Inflammatory macrophage treated with lipopolysaccharide for 4 hours (primary cell): Measurements from ENCODE around the gene AKR1B15.
"Not testable (repeated sequence)": the region's sequence is repeated elsewhere in the genome, so short reads cannot be mapped to it uniquely, and the experiment has no call there.

ENCODE experiments used
- DNase-seq: peaks from one replicate; pipeline ENCODE4 v3.0.0-alpha.2; 2020

The AKR1B15 gene

DNA sequence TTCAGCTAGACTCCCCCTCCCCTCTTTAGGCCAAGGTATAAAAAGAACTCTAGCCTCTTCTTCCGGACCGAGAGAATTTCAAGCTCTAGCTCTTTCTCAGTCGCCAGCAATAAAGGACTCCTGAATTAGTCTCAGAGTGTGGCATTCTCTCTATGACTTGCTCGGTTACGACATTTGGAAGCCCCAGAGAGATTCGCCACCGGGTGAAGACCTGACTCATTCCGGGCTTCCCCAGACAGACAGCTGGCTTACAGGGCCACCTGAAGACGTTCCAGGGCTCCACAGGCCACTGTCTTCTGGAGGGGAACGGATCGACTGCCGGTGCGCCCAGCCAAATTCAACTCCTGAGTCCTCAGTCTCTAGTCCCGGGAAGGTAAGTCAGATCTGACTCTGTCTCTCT lies at the start of gene AKR1B15:
AKR1B15 (plus strand) TSS at position 234 of the 400 bp plus-strand sequence. CDS start 15,510 bp downstream, outside the sequence.
- peak; percentile 16 for DNase-seq

DNA sequence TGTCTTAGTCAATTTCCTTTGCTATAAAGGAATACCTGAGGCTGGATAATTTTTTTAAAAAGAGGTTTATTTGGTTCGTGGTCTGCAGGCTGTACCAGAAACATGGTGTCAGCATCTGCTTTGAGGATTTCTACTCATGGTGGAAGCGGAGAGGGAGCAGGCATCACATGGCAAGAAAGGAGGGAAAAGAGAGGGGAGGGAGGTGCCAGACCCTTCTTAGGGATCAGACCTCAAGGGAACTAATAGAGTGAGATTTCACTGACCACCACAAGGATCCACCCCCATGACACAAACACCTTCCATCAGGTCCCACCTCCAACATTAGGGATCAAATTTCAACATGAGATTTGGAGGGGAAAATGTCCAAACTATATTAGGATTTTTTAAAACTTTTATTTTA lies 48.5 kb upstream of the AKR1B15 start:
- DNase-seq: no peak

DNA sequence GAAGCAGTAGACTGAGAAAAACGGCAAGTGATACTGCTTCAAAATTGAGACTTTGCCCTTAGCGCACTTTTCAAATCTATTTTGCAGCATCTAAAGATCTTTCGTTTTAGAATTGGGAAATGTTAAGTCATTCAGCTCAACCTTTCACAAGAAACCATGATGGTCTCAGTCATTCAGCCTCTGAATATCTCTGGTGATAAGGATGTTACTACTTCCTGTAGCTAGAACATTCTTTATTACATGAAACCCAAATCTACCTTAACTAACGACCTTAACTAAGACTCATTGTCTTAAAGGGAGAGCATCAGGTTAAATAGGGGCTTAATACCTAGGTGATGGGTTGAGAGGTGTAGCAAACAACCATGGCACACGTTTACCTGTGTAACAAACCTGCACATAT lies 47.9 kb upstream of the AKR1B15 start:
- no peak for DNase-seq

DNA sequence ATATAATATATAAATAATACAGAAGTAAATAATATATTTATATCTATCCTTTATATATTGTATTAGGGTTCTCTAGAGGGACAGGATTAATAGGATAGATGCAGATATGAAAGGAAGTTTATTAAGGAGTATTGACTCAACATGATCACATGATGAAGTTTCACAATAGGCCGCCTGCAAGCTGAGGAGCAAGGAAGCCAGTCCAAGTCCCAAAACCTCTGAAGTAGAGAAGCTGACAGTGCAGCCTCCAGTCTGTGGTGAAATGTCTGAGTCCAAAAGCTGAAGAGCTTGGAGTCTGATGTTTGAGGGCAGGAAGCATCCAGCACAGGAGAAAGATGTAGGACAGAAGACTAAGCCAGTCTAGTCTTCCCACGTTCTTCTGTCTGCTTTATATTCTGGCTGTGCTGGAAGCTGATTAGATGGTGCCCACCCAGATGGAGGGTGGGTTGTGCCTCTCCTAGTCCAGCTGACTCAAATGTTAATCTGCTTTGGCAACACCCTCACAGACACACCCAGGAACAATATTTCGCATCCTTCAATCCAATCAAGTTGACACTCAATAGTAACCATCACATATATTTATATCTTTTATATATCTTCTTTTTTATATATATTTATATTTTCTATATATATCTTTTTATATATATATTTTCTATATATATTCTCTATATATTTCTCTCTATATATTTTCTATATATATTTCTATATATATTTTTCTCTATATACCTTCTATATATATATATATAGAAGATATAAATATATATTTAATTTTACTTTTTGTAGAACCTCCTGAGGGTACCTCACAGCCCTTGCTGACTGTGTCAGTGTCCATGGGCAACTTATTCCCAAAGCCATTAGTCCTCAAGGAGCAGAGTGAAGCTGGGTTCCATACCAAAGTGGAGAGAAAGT lies 46.2 kb upstream of the AKR1B15 start:
- peak; percentile 79 for DNase-seq

DNA sequence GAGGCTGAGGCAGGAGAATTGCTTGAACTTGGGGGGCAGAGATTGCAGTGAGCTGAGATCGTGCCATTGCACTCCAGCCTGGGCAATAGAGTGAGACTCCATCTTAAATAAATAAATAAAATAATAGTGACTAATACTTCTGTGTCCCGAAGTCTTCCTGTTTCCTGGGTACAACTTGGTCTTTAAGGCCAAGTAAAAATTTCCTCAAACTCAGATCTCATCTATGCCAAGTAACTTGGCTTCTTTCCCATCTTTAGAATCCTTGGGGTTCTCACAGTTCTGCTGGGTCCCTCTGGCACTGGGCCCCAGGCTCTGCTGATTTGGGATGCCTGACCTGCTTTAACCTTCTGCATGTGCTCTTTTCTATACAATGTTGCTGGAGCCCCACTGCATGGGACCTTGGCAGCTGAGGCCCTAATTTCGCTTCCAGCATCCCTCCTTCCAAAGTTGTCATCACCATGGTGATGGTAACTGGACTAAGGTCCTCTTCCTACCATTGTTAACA lies 44.2 kb upstream of the AKR1B15 start:
- no peak for DNase-seq

DNA sequence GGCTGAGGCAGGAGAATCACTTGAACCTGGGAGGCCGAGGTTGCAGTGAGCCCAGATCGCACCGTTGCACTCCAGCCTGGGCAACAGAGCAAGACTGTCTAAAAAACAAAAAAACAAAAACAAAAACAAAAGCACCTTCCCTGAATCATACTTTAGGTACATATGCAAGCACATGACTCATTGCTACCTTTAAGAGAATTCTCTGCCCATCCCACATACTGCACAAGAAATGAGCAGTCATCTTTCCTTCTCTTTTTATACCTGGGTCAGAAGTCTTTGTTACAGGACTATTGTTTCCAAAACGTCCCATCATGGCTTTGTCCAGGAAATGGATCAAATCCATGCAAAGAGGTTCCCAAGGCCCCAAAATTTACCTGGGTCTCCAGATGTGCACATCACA lies 43.1 kb upstream of the AKR1B15 start:
- no peak for DNase-seq

DNA sequence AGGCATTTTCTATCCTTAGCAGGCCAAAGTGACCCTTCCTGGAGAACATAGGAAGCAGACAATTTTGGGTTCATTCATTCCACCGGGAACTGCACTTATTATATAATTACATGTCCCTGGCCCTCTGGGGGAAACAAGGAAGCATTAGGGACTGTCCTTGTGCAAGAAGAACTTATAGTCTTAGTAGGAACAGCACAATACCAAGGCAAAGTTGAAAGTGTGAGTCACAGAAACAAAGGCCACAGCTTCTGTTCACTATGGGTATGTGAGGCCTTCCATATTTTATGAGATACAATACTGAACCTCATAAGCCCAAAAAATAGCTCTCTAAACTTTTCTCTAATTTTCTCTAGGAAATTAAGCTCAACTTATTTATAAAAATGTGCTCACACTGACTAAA lies 39.9 kb upstream of the AKR1B15 start:
- DNase-seq: peak; percentile 23

DNA sequence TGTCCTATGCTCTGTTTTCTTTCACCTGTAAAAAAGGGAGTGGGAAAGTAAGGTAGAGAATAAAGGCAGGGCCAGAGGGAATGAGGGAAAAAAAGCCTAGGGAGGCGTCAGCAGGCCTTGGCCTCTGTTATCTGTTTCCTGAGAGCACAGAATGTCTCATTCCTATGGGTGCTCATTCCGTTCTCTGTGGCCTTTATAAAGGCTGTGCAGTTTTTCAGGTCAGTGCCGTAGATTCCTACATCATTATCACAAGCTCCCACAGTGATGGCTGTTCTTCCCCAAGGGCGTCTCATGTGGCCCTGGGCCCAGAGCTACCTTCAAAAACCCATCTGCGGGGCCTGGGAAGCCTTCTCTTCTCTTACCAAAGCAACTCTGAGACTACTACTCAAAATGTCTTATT lies 38.3 kb upstream of the AKR1B15 start:
- DNase-seq: no peak

DNA sequence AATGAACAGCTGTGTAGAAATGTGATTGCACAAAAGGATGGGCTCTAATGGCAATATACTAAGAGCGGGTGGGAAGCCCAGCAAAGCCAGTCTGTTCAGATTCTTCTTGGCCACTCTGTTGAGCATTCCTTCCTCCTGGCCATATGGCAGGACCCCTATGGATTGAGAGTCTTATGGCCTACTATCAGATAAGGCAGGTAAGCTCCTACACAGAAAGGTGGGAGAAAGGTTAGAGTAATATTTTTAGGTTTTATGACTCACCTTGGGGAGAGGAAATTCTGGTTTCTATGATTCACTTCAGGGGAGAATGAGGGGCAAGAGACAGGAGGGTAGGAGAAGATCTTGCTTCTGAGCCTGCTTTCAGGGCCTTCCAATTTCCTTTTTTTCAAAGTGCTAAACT lies 36.6 kb upstream of the AKR1B15 start:
- no peak for DNase-seq

DNA sequence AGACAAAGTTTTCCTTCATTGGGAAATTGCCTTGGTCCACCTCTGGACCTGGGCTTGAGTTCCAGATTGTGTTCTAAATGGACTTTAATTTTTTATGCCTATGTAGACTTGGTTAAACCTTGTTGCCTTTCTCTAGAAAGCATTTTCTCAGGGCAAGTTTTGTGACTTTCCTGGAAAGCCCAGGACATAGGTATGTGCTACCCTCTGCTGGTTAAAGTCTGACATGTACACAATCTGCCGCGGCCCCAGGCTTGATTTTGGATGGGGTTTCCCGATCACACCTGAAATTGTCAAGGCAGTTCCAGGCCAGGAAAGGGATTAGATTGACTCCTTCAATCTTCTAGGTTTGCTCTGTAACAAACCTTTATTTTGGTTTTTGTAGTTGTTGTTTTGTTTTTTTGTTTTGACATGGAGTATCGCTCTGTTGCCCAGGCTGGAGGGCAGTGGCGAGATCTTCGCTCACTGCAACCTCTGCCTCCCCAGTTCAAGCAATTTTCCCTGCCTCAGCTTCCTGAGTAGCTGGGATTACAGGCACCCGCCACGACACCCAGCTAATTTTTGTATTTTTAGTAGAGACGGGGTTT lies 35.6 kb upstream of the AKR1B15 start:
- DNase-seq: peak; percentile 42

DNA sequence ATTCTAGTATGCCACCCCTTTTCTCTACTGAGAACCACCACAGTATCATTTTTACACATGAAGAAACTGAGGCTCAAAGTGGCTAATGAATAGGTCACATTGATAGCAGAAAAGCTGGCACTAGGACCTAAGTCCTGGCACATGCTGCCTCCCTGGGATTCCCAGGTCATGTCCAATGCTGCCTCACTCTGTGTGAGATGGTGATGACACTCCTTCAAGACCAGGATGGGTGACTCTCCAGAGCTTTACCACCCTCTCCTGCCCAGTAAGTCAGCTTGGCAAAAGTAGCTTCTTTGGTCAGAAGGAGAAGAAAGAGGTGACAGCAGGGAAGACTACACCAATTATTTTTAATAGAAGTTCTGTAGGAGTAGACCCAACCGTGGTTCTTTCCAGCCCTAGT lies 34.8 kb upstream of the AKR1B15 start:
- no peak for DNase-seq

DNA sequence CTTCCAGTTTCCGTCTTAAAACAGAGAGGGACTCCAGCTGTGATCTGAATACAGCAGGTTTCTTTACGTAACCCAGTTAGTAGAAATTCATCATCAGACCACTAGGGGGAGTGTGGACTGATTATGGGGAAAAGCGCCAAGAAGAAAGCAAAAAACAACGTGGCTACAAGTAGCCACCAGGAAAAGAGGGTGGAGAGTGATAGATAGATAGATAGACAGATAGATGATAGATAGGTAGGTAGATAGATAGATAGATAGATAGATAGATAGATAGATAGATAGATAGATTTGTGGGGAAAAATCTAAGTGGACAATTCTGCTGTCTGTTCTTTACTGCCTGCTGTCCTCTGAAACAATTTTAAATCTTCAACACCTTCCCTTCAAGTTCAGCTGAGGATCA lies 34.2 kb upstream of the AKR1B15 start:
- DNase-seq: peak; percentile 84

DNA sequence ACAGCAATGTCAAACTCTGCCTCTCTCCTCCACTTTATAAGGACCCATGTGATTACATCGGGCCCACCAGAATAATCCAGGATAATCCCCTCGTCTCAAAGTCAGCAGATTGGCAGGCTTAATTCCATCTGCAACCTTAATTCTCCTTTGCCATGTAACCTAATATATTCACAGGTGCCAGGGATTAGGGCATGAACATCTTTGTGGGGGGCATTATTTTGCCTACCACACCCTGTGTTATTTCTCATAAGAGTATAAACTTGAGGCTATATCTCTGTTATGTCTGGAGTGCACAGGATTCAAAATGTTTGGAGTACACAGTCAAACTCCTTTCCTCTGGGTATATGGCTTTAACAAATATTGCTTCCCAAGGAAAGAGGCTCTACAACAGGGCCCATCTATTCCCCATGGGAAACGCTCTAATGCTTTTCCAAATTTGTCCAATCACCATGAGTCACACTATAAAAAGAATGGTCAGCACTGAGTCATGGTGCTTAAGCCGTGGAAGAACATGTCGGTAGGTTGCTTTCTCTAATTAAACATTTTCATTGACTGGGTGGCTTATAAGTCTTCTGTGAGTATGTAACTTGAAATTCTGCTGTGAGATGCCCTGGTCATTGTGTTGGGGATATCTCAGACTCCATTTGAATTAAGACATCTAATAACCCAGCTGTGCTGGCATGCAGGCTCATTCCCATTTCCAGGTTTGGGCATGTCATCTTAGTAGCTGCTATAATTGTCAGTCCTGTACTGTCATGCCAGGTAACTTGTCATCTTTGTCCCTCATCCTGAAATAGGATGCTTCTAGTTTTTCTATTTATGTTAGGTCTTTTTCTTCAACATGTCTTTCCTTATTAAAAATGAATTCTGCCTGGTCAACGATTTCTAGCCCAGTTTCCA lies 33.1 kb upstream of the AKR1B15 start:
- no peak for DNase-seq

DNA sequence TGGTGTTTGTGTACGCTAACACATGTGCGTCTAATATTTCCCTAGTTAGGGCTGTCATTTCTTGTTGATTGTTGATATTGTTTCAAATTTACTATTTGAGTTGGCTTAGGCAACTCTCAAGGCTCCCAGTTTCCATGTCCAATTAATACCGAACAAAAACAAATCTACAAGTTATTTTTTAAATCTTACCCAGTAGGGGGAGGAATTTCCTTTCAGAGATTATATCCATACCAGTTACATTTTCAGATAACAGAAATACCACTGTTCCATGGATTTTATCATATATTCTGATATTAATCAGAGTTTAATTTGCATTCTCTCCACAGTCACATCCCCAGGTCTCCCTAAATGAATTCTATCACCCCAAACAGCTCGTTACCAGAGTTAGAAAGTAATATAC lies 28.8 kb upstream of the AKR1B15 start:
- DNase-seq: no peak

DNA sequence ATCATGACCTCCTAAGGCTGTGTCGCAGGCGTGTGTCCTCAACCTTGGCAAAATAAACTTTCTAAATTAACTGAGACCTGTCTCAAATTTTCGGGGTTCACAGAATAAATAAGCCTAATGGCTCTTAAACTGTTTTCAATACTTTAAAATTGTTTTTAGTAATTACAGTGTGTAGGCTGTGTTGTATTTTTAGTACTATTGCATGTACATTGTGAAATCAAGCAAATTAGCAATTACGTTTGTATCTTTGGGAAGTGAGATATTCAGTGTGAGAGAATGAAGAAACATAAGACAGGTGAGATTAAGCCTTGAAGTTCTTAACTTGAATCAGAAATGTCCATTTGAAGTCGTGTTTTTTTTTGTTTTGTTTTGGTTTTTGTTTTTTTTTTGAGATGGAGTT lies 26.3 kb upstream of the AKR1B15 start:
- DNase-seq: peak; percentile 24

DNA sequence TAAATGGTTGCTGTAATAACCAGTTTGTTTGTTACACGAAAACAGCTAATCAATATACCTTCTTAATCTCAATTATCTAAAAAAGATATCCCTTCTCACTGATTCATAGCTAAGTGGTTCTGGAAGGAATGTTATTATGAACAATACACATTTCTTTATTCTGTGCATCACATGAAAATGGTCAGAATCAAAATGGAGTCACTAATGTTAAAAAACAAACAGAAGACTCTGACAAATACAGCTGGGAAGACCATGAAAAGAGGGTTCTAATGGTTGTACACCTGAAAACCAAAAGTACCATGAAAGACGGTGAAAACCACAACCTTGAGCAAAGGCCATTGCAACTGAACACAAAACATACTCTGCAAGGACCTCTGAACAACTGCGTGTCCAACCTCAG lies 23.5 kb upstream of the AKR1B15 start:
- not testable (repeated sequence) for DNase-seq

DNA sequence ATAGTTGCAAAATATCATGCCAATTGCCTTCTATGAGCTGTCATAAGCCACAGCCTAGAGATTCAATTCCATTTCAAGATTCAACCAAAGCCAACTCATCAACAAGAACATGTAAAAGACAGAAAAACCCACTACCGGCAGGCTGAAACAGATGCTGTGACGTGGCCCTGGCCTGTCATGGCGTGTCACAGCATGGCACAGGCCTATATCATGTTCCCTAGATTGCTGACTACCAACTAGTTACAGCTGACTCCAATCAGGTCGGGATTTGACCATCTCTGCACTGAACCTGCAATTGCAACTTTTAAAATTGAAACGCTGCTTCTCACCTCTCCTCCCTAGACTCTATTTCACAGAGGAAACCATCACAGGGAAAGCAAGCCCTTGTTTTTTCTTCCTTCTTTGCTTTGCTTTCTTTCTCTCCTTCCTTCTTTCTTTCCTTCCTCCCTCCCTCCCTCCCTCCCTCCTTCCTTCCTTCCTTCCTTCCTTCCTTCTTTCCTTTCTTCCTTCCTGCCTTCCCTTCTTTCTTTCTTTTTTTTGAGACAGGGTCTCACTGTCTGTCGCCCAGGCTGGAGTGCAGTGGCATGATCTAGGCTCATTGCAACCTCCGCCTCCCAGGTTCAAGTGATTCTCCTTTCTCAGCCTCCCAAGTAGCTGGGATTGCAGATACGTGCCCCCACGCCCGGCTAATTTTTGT lies 22.2 kb upstream of the AKR1B15 start:
- DNase-seq: not testable (repeated sequence)

DNA sequence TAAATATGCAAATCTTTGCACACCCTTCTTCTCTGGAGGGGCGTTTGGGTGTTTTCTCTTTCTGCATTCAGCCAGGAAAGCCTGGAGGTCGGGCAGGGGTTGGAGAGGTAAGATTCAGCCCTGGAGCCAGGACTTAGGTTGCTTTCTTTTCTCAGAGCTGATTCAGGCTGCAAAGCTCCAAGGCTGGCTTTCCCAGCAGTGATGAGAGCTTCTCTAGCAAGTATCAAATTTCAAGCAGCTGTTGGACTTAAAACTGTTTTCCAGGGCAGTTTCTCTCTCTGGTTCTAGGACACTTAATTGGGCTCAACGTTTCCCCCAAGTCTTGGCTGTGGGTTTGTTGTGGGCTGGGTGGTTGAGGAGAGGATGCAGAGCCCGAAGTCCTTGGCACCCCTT lies 20.9 kb upstream of the AKR1B15 start:
- DNase-seq: no peak

DNA sequence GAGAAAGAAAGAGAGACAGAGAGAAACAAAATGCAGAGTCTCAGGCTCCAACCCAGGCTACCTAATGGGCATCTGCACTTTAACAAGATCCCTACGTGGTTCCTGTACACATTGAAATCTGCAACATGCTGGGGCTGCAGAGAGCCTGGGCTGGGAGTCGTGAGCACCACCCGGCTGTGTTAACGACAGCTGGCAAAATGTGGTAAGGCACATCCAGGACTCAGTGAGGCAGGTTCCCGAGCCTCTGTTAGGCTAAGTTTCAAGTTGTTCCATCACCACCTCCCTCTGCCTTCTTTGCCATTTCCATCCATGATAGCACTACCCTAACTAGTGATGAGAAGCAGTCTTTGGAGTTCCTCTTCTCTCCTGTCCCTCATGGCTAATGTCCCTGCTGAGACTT lies 20.2 kb upstream of the AKR1B15 start:
- no peak for DNase-seq

DNA sequence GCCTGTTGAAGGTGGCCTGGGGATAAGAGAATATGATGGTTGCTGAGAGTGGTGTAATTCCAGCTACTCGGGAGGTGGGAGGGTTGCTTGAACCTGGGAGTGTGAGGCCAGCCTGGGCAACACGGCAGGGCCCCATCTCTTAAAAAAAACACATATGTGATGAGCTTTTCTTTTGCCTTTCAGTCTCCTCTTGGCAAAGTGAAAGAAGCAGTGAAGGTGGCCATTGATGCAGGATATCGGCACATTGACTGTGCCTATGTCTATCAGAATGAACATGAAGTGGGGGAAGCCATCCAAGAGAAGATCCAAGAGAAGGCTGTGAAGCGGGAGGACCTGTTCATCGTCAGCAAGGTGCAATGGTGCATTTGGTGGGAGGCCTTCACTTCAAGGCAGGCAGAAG lies 18.4 kb upstream of the AKR1B15 start:
- no peak for DNase-seq

DNA sequence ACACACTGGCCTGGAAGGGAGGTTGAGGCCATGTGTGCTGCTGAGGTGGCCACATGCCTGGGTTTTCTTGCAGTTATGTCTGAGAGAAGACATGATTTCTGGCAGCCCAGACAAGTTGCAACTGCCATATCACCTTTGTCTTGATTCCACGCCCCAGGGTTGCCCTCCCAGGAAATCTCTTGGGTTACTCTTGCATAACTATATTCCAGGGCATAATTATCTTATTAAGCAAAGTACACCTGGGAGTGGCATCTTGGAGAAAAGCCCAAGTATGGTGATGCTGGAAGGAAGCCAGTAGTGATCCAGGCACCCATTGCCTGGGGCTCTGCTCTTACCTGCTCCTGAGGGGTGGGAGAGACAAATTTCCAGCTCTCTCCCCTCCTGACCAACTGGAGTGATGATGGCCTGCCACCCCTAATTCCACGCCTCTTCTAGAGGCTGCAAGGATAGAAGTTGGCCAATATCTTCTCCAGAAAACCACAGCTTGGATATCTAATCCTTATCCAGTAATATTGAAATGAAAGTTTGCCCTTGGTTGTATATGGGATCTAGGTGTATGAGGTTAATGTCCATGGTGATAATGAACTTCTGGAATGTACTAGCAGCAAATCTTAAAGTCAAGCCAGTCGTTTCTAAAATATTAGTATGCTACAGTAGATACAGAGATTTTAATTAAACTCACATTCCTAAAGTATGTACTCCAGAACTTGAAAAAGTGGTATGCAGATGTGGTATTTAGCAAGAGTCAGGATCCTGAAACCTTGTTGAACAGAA lies 16.5 kb upstream of the AKR1B15 start:
- DNase-seq: no peak

DNA sequence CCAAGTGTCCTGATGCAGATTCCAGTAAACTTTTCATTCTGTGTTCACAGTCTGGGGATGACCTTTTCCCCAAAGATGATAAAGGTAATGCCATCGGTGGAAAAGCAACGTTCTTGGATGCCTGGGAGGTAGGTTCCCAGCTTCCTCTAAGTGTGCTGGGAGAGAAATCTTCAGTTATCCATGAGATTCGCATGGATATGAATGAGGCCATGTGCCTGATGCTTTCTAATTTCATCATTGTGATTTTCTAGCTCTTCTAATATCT lies 16.0 kb upstream of the AKR1B15 start:
- no peak for DNase-seq
